Suprapubic skin (tissue), 3 donors: ENCODE measurements around the gene SH2D1A.

Experiments
- EP300 ChIP-seq: sonication (generic); formaldehyde crosslinking; IDR thresholded peaks from one replicate; pipeline ENCODE4 v1.6.1; 2017; ENCODE audit warnings: antibody characterized with exemption
- POLR2A ChIP-seq, 2 donors: fragments of 450-650 bp; IDR thresholded peaks; one replicate each; pipeline ENCODE4 v1.6.1; 2017; ENCODE audit warnings: antibody characterized with exemption in 2 of 2, mild to moderate bottlenecking in 2 of 2, moderate library complexity in 2 of 2
- TF ChIP-seq, protein P1 (sequence below), 2 donors: fragments of 200-600 bp in 1 of 2; fragments of 450-650 bp in 1 of 2; sonication (generic) in 1 of 2; IDR thresholded peaks; one replicate each; pipeline ENCODE4 v1.5.1; 2016 to 2019; ENCODE audit warnings: antibody characterized with exemption in 2 of 2, mild to moderate bottlenecking in 1 of 2, moderate library complexity in 1 of 2

DNA sequence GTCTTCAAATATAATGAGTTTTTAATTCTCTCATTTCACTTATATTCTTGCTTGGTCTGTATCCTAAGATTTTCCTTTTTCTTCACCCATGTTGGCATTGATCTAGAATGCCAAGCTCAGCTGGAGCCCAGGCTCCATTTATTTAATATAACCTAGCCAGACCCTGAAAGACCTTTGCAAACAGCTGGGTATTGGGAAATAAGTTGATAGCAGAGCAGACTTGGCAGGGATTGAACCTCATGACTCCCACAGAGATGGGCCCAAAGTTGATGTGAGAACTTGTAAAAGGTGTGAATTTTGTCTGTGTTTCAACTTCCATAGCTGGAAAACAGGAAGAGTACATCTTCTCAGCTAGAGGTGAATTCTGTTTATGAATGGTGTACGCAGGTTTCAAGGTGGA is 59.5 kb downstream of the SH2D1A start:
- TF ChIP-seq, protein P1, sequence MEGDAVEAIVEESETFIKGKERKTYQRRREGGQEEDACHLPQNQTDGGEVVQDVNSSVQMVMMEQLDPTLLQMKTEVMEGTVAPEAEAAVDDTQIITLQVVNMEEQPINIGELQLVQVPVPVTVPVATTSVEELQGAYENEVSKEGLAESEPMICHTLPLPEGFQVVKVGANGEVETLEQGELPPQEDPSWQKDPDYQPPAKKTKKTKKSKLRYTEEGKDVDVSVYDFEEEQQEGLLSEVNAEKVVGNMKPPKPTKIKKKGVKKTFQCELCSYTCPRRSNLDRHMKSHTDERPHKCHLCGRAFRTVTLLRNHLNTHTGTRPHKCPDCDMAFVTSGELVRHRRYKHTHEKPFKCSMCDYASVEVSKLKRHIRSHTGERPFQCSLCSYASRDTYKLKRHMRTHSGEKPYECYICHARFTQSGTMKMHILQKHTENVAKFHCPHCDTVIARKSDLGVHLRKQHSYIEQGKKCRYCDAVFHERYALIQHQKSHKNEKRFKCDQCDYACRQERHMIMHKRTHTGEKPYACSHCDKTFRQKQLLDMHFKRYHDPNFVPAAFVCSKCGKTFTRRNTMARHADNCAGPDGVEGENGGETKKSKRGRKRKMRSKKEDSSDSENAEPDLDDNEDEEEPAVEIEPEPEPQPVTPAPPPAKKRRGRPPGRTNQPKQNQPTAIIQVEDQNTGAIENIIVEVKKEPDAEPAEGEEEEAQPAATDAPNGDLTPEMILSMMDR (IDR thresholded peaks at IDR 0.05): no peak
- no peak for TF ChIP-seq EP300
- no peak for TF ChIP-seq POLR2A (IDR thresholded peaks at IDR 0.05)
